RPMI8226 (cell line): ENCODE data around the gene MAST4.
A peak's percentile ranks its signal among the peaks of the same experiment; 100 is the strongest.

Experiments
- DNase-seq: peaks from one replicate; pipeline ENCODE4 v3.0.0-alpha.2; 2015

The MAST4 gene

GRCh38 chr5:67053229-67053628 lies 457.0 kb downstream of the MAST4 start:
- DNase-seq, result no peak

GRCh38 chr5:67058998-67059743 lies 463.0 kb downstream of the MAST4 start:
- peak; percentile 59 for DNase-seq

DNA sequence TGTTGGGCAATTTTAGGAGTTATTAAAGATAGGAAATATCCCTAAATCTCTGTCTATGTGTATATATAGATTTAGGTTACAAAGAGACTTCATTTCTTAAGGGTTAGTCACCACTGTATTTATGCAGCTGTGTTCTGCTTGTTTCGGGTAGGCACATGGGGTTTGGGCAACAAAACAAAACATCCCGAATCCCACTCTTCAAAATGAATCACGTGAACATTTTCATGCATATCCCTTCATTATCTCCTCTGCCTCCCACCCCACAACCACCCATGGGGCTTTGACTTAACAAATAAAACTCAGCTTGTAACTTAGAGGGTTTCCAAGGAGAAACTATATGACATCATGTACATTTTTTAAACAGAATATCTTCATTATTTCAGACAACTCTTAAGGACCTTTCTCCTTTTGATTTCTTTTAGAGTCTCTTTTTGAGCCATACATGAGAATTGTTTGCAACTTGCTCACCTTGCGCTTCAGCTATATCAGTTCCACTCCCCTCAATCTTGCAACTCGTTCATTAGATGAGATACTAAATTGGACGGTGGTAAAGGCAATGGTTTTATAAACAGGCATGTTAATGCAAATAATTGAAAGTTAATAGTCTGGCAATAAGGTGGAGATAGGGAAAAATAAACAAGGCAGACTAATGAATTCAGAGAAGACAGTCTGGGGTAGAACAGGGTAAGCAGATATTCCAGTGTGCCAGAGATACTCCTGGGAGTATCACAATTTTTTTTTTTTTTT lies 463.7 kb downstream of the MAST4 start:
- no peak for DNase-seq

DNA sequence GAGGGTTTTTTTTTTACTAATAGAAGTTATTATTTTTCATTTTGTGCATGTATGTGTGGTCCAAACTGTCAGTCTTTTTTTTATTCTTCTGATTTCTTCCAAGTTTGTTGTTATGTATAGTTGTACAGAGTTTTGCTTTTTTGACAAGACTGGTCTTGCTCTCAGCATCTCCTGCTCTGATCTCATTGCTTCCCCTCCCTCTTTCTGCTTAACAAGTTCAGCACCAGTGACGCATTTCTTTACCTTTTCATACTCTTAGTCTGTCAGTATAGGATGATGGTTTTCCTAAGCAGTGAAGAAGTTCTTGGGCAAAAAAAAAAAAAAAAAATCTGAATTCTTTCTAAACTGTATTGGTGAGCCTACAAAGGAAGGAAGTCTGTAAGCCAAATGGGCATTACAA lies 465.3 kb downstream of the MAST4 start:
- DNase-seq, result no peak

- no peak for DNase-seq
Observed at GRCh38 chr5:67063055-67063454, 466.9 kb downstream of the MAST4 start.

DNA sequence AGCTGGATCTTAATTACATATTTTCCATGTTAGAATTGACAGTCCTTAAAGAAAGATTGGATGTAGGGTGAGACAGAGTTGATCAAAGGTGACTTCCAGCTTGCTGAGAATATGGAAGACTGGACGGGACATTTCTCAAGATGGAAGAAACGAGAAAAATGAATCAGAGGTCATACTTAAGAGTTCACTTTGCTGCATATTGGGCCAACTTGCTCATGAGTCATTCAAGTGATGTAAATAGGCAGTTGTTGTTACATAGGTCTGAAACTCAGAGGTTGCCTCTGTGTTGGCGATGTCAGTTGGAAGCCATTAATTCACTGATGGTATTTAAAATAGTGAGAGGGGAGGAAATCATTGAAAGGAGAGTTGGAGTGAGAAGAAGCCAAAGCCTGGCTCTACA lies 467.6 kb downstream of the MAST4 start:
- no peak for DNase-seq

GRCh38 chr5:67065237-67065636 lies 469.0 kb downstream of the MAST4 start:
- peak; percentile 91 for DNase-seq

- no peak for DNase-seq
Observed at GRCh38 chr5:67065696-67066095, 469.5 kb downstream of the MAST4 start.

GRCh38 chr5:67066815-67067214 lies 470.6 kb downstream of the MAST4 start:
- no peak for DNase-seq

- DNase-seq, result no peak
Observed at GRCh38 chr5:67073045-67073680, 477.0 kb downstream of the MAST4 start.

- no peak for DNase-seq
Observed at GRCh38 chr5:67077296-67077695, 481.1 kb downstream of the MAST4 start.

GRCh38 chr5:67081261-67081660 lies 485.1 kb downstream of the MAST4 start:
- peak; percentile 26 for DNase-seq

DNA sequence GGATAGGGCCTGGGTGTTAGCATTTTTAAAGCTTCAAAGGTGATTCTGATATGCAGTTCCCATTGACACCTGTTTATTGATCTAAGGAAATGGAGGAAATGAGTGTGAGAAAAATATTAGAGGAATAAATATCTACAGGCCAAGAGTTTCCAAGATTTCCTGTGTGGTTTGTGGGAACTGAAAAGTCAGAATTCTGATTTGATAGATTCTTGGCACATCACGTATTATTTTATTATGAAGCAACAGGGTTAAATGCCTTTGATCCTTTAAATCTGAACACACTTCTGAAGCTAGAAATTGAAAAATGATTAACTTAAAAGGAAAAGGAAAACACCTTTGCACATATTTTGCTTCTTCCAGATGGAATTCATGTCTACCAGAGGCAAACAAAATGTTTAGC lies 486.7 kb downstream of the MAST4 start:
- no peak for DNase-seq

DNA sequence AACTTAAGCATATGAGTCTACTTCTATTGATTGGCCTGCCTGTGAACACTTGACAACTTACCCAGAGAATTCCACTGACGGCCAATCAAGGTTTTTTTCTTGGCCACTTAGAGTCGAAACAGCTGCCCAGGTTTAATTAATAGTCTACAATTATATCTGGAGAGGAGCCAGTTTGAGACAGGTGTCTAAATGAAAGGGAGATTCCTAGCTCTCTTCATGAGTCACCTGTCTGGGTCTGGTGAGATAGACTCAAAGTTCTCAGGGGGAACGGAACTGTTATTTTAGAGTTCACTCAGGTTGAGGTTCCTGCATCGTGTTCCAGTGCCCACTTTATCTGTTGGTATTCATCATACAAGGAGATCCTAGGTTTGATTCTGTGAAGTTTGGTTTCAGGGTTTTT lies 489.4 kb downstream of the MAST4 start:
- DNase-seq, result peak; percentile 82

- no peak for DNase-seq
Observed at GRCh38 chr5:67089200-67089725, 493.1 kb downstream of the MAST4 start.

- DNase-seq, result no peak
Observed at GRCh38 chr5:67090040-67090439, 493.8 kb downstream of the MAST4 start.

- DNase-seq, result no peak
Observed at GRCh38 chr5:67090593-67090992, 494.4 kb downstream of the MAST4 start.

DNA sequence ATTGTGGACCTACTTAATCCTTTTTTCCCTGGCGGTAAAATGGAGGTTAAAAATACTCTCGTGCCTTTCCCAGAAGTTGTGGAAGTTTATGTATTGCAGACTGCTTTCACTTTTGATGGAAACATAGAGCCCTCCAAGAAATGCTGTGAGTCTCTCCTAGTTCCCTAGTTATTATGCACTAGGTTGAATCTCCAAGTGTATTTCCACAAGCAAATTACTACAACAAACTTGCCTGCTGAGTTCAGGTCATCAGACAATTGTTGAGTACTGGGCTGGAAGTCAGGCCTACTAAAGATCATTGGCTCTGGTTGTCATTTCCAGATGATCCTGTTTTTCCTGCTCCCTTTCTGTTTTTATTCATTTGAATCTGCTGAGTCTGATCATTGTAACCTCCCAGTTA lies 496.3 kb downstream of the MAST4 start:
- DNase-seq, result no peak

DNA sequence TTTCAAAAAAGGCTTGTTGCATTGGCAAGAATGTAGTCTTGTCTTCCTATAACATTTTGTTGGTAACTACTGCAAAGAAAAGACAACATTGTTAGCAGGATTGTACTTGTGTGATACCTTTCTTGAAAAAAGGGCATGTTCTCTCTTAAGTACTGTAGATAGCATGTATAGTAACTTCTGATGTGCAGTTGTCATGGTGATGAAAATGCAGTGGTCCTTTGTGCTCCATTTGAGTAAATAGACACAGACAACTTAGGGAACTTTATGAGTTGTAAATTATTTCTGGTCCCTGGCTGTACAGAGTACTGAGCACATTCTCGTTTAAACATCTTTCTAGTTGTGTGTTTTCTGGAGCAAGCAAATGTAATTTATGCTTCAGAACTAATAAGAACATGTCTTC lies 497.1 kb downstream of the MAST4 start:
- no peak for DNase-seq

DNA sequence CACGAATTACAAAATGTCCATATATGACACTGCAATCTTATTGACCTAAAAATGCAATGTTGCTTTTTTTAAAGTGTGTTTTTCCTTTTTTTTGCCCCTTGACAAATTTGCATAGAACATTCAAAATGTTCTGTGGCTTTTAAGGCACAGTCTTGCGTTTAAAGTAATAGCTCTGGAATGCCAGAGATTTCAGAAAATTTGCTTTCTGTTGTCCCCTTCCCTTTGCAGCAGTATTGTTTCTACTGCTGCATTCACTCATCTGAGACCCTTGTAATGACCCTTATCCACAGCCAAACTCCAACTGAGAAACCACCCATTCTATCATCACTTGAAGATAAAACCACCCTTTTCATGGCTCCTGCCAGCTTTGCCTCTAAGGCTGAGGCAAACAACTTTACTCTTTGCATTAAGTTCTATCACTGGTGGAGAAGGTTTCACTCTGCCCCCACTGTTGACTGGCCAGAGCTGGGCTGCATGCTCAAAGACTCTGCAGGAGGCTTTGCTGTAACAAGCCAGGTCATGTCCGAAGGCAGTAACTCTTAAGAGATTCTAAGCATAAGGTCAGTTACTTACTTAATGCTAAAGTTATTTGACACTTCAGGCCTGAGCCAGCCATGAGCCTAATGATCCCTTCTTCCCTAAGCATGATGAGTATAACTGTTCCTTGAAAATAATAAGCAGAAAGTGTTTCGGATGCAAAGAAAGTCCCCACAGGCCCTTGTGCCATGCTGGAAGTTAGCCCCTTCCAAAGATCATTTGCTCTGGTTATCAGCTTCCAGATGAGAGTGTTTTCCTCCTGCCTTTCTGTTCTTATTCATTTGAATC lies 498.5 kb downstream of the MAST4 start:
- DNase-seq, result no peak

DNA sequence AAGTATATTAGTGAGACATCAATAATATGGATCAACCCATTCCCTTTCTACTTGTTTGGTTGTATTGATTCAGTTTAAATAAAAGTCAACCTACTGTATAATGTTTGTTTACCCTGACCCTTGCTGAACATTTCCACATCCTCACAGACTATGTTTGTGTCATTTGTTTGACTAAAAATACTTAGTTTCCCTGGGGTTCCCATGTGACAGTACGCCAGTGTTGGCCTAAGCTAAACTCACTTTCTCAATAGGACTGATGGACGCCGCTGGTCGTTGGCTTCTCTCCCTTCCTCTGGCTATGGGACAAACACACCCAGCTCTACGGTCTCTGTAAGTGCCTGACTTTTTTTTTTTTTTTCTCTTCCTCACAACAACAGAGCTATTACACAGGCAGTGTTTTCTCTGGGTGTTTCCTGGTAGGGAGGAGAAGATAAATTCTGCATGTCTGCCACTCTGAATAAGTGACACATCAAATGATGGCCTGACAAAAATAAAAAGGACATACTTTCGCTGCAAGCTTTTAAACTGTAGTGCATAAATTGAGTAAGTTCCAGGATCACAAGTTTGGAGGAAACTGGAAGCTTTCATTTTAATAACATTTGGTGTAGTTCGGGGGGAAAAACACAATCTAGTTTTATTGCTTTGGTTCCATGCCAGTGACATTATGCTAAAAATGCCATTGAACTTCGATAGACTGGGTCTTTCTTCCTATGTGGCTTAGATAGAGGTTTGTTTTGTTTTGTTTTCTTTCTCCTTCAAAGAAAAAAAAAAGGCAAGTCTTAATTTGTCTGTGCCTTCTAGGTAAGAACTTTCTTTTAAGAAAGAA lies 499.4 kb downstream of the MAST4 start:
- DNase-seq, result peak; percentile 23

DNA sequence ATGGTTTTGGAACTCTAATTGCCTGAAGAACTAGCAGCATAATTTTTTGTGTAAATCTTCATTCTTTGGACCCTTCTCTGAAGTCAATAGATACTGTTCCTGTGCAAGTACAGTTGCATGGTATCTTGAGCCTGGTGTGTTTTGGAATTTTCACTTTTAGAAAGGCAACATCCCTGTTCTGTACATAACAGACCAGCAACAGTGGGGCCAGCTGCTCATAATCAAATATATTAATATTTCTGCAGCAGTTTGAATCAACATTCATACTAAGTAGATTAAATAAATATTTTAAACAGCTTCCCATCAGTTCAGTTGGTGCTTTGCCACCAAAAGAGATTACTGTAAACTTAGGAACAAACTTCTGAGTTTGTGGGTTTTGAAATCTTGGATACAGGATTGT lies 502.5 kb downstream of the MAST4 start:
- no peak for DNase-seq
